B cell (primary cell): ENCODE results near the gene CADPS.
"Not testable (repeated sequence)": the region's sequence is repeated elsewhere in the genome, so short reads cannot be mapped to it uniquely, and the experiment has no call there.

ENCODE experiments used
- CTCF ChIP-seq: fragments of 200-600 bp; IDR thresholded peaks from one replicate; pipeline ENCODE4 v1.8.0; 2022; ENCODE audit warnings: antibody characterized with exemption, mild to moderate bottlenecking
- EZH2 ChIP-seq: IDR thresholded peaks from 2 replicates; pipeline ENCODE4 v1.6.1; 2012; ENCODE audit warnings: borderline replicate concordance, low read depth, mild to moderate bottlenecking, moderate library complexity, low read length; ENCODE audit not compliant: insufficient read depth, poor library complexity, severe bottlenecking

GRCh38 chr3:62580485-62580884, 294.7 kb downstream of the CADPS start:
- not testable (repeated sequence) for TF ChIP-seq CTCF, EZH2
